ENCODE results near the gene CA9.

DNA sequence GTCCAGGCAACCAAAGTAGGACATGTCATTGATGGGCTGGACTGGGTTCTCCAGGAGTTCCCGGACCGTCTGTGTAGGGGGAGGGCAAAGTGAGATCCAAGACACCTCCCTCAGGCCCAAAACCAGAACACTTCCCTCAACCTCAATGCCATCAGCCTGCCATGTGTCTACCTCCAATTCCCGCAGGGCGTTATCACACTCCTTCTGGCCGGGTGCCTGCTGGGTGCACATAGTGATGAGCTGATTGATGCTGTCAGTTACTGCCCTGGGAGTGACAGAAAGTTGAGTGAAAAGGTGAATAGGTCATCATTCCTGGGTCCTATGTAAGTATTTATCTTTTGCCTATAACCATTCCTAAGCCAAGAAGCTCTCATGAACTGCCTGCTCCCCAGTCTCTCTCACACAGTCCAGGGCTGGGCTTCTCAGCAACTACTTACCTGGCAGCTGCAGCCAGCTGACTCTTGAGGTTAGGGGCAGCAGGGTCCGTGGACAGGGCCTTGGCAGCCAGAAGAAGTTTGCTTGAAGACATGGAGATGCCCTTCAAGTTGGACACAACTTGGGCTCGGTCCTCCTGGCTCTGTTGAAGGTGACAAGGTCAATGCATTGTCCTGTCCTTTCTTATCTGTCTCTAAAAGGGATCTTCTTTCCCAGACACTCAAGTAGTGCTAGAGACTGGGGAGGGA, 37.2 kb downstream of the CA9 start:
- TF ChIP-seq GATA3 (IDR thresholded peaks at IDR 0.05; ENCODE audit: low read depth, low read length) (no peak), GATA2 (IDR thresholded peaks at IDR 0.05; ENCODE audit: low read depth, low read length) (no peak)
